ENCODE measurements around the gene ZNF226.

DNA sequence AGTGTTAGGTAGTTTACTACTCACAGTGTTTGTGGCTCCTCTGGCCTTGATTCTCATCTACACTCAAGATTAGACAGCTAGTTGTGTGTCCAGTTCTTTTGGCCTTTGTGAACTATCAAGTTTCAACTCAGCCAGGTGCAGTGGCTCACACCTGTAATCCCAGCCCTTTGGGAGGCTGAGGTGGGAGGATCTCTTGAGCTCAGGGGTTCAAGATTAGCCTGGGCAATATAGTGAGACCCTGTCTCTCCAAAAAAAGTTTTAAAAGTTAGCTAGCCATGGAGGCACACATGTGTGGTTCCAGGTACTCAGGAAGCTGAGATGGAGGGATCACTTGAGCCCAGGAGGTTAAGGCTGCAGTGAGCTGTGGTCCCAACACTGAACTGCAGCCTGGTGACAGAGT is 16.1 kb downstream of the ZNF226 start:
- TF ChIP-seq, protein P1, sequence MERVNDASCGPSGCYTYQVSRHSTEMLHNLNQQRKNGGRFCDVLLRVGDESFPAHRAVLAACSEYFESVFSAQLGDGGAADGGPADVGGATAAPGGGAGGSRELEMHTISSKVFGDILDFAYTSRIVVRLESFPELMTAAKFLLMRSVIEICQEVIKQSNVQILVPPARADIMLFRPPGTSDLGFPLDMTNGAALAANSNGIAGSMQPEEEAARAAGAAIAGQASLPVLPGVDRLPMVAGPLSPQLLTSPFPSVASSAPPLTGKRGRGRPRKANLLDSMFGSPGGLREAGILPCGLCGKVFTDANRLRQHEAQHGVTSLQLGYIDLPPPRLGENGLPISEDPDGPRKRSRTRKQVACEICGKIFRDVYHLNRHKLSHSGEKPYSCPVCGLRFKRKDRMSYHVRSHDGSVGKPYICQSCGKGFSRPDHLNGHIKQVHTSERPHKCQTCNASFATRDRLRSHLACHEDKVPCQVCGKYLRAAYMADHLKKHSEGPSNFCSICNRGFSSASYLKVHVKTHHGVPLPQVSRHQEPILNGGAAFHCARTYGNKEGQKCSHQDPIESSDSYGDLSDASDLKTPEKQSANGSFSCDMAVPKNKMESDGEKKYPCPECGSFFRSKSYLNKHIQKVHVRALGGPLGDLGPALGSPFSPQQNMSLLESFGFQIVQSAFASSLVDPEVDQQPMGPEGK (CRISPR knock-in tag; IDR thresholded peaks at IDR 0.05; ENCODE audit: borderline replicate concordance) = no peak
- TF ChIP-seq CSDC2 (CRISPR knock-in tag; IDR thresholded peaks at IDR 0.05) (no peak), ZFP3 (CRISPR knock-in tag; IDR thresholded peaks at IDR 0.05) (no peak), RARB (CRISPR knock-in tag; IDR thresholded peaks at IDR 0.05) (no peak), ESRRG (CRISPR knock-in tag; IDR thresholded peaks at IDR 0.05) (no peak), ARNTL (CRISPR knock-in tag; IDR thresholded peaks at IDR 0.05; ENCODE audit: borderline replicate concordance, low read depth) (no peak), TOX (CRISPR knock-in tag; IDR thresholded peaks at IDR 0.05; ENCODE audit: borderline replicate concordance) (no peak), ZFP30 (CRISPR knock-in tag; IDR thresholded peaks at IDR 0.05) (no peak), PPARA (CRISPR knock-in tag; IDR thresholded peaks at IDR 0.05; ENCODE audit: borderline replicate concordance) (no peak)
- TF ChIP-seq, protein P2, sequence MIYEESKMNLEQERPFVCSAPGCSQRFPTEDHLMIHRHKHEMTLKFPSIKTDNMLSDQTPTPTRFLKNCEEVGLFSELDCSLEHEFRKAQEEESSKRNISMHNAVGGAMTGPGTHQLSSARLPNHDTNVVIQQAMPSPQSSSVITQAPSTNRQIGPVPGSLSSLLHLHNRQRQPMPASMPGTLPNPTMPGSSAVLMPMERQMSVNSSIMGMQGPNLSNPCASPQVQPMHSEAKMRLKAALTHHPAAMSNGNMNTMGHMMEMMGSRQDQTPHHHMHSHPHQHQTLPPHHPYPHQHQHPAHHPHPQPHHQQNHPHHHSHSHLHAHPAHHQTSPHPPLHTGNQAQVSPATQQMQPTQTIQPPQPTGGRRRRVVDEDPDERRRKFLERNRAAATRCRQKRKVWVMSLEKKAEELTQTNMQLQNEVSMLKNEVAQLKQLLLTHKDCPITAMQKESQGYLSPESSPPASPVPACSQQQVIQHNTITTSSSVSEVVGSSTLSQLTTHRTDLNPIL (CRISPR knock-in tag; IDR thresholded peaks at IDR 0.05; ENCODE audit: low read depth) = no peak
- TF ChIP-seq, protein P3, sequence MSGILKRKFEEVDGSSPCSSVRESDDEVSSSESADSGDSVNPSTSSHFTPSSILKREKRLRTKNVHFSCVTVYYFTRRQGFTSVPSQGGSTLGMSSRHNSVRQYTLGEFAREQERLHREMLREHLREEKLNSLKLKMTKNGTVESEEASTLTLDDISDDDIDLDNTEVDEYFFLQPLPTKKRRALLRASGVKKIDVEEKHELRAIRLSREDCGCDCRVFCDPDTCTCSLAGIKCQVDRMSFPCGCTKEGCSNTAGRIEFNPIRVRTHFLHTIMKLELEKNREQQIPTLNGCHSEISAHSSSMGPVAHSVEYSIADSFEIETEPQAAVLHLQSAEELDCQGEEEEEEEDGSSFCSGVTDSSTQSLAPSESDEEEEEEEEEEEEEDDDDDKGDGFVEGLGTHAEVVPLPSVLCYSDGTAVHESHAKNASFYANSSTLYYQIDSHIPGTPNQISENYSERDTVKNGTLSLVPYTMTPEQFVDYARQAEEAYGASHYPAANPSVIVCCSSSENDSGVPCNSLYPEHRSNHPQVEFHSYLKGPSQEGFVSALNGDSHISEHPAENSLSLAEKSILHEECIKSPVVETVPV (CRISPR knock-in tag; IDR thresholded peaks at IDR 0.05) = no peak
- TF ChIP-seq, protein P4, sequence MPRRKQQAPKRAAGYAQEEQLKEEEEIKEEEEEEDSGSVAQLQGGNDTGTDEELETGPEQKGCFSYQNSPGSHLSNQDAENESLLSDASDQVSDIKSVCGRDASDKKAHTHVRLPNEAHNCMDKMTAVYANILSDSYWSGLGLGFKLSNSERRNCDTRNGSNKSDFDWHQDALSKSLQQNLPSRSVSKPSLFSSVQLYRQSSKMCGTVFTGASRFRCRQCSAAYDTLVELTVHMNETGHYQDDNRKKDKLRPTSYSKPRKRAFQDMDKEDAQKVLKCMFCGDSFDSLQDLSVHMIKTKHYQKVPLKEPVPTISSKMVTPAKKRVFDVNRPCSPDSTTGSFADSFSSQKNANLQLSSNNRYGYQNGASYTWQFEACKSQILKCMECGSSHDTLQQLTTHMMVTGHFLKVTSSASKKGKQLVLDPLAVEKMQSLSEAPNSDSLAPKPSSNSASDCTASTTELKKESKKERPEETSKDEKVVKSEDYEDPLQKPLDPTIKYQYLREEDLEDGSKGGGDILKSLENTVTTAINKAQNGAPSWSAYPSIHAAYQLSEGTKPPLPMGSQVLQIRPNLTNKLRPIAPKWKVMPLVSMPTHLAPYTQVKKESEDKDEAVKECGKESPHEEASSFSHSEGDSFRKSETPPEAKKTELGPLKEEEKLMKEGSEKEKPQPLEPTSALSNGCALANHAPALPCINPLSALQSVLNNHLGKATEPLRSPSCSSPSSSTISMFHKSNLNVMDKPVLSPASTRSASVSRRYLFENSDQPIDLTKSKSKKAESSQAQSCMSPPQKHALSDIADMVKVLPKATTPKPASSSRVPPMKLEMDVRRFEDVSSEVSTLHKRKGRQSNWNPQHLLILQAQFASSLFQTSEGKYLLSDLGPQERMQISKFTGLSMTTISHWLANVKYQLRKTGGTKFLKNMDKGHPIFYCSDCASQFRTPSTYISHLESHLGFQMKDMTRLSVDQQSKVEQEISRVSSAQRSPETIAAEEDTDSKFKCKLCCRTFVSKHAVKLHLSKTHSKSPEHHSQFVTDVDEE (CRISPR knock-in tag; IDR thresholded peaks at IDR 0.05) = no peak
